ENCODE data around the gene RFX1.

RFX1 gene

GRCh38 chr19:13960863-13961784, 45.0 kb downstream of the RFX1 start:
- no peak for DNase-seq (ENCODE audit: low read depth)

GRCh38 chr19:13959962-13960862, 45.9 kb downstream of the RFX1 start:
- no peak for DNase-seq (ENCODE audit: low read depth)

- no peak for DNase-seq (ENCODE audit: low read depth)
These were observed 46.8 kb downstream of the RFX1 start for GRCh38 chr19:13959141-13959961.

- no peak for DNase-seq (ENCODE audit: low read depth)
These were observed 48.1 kb downstream of the RFX1 start for GRCh38 chr19:13958043-13958442.

GRCh38 chr19:13957051-13957450, 49.1 kb downstream of the RFX1 start:
- DNase-seq (ENCODE audit: low read depth) = no peak

- no peak for DNase-seq (ENCODE audit: low read depth)
These were observed 49.8 kb downstream of the RFX1 start for GRCh38 chr19:13956365-13956744.

GRCh38 chr19:13955662-13956364, 50.3 kb downstream of the RFX1 start:
- DNase-seq (ENCODE audit: low read depth) = no peak

GRCh38 chr19:13954185-13954584, 51.9 kb downstream of the RFX1 start:
- no peak for DNase-seq (ENCODE audit: low read depth)

- no peak for DNase-seq (ENCODE audit: low read depth)
These were observed 53.1 kb downstream of the RFX1 start for GRCh38 chr19:13952931-13953531.

GRCh38 chr19:13952154-13952930, 53.8 kb downstream of the RFX1 start, which contains the start of gene DCAF15:
Gene DCAF15, plus strand, starts transcription at chr19:13952509. Its CDS starts 4 bp downstream, at chr19:13952513.
- DNase-seq (ENCODE audit: low read depth) = peak; percentile 98

- no peak for DNase-seq (ENCODE audit: low read depth)
These were observed 54.3 kb downstream of the RFX1 start for GRCh38 chr19:13951799-13952153.

GRCh38 chr19:13951043-13951442, 55.1 kb downstream of the RFX1 start:
- no peak for DNase-seq (ENCODE audit: low read depth)

GRCh38 chr19:13946414-13946813, 59.7 kb downstream of the RFX1 start:
- no peak for DNase-seq (ENCODE audit: low read depth)

GRCh38 chr19:13942023-13942684, 64.0 kb downstream of the RFX1 start:
- no peak for DNase-seq (ENCODE audit: low read depth)

GRCh38 chr19:13938301-13939064, 67.6 kb downstream of the RFX1 start, which contains the start of gene PODNL1:
Gene PODNL1, minus strand, starts transcription at chr19:13938417. Its CDS starts 236 bp downstream, at chr19:13938181.
- no peak for DNase-seq (ENCODE audit: low read depth)

- no peak for DNase-seq (ENCODE audit: low read depth)
These were observed 68.4 kb downstream of the RFX1 start for GRCh38 chr19:13937479-13938300.

GRCh38 chr19:13935765-13936510, 70.2 kb downstream of the RFX1 start:
- DNase-seq (ENCODE audit: low read depth) = no peak
